ENCODE data around the gene SLC45A1.

SLC45A1 gene

DNA sequence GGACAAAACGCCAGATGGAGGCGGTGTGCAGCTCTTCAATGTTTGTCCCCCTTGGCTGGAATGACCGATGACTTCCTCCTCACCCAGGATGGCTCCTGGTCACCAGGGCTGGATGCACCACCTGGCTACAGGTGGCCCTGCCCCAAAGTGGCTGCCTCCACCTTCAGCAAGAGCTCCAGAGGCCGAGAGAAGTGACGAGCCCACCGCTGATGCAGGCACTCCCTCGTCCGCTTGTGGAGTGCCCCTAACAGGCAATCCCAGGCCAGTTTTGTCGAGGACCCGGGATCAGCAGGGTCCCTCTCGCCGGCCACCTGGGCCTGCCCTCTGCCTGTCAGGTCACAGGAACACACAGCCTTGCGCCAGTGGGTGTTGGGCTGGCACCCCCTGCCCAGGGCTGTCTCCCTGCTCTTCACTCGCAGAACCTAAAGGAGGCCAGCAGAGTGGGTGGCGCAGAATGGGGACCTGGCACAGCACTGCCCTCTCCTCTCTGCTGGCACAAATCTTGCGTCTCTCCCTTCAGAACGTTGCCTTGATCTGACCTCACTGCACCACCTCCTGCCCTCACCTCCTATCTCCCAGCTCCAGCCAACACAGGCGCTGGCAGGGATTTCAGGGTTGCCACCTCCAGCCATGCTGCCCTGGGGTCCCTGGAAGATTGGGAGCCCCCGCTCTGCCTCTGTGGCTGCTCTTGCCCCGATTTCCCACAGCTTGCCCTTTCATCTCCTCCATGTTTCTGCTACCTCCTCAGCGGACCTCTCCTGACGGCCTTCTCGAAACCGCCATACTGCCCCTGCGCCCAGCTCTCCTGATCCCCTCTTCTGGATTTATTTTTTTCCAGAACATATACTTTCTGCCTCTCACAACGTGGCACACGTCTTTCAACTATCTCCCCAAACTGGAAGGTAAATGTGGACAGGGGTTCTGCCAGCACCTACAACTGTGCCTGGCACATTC lies 38.6 kb downstream of the SLC45A1 start:
- DNase-seq, result no peak

DNA sequence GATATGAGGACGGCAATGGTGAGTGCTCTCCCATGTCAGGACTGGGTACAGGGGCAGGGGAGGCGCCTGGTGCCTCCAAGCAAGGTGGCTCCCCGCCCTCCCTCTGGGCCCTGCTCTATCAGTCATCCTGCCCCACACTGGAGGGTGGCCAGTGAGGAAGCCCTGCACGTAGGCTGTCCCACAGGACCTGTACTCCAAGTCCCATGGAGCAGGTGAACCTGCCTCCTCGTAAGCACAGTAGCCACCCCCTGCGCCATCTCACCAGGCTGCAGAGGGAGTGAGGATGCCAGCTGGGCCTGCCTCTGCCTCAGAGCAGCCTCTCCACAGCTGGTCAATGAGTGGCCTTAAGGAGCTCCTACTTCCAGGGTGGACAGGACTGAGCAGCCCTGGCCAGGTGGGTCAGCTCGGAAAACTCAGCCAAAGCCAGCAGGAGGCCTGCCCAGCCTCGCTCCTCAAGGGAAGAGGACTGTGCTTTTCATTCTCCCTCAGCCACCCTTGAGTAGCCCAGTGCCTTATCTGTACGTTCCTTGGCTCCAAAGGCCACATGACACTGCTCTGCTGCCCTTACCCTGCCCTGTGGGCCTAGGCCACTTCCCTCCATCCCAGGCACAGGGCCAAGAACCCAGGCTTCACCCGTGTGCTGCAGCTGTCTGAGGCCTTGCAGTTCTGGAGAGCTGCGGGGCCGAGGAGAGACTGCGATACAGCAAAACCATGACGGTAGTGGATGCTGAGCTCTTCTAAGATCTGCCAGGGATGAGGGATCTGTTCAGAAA lies 39.6 kb downstream of the SLC45A1 start:
- DNase-seq, result no peak

DNA sequence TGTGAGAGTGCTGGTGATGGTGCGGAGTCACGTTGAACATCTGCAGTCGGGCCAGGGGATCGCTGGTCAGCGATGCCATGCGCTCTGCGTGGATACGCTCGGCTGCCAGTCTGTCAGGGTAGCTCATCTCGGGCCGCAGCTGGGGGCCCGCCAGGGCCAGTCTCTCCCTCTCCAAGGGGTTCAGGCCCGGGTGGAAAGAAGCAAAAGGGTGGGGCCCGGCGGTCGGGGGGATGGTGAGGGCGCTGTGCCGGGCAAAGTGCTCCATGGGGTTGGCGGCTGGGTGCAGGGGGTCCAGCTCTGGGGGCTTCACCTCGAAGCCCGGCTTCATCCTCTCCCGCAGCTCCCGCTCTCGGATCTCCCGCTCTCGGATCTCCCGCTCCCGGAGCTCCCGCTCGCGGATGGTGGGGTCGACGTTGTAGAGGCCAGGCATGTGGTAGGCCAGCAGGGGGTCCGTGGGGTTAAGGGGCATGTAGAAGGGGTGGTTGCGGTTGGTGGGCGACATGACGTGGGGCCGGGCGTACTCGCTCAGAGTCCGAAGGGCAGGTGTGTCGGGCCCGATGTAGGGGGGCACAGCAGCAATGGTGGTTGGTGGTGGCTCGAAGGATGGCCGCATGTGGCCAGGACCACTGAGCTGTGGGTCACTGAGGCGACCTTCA lies 40.5 kb downstream of the SLC45A1 start:
- DNase-seq, result no peak

DNA sequence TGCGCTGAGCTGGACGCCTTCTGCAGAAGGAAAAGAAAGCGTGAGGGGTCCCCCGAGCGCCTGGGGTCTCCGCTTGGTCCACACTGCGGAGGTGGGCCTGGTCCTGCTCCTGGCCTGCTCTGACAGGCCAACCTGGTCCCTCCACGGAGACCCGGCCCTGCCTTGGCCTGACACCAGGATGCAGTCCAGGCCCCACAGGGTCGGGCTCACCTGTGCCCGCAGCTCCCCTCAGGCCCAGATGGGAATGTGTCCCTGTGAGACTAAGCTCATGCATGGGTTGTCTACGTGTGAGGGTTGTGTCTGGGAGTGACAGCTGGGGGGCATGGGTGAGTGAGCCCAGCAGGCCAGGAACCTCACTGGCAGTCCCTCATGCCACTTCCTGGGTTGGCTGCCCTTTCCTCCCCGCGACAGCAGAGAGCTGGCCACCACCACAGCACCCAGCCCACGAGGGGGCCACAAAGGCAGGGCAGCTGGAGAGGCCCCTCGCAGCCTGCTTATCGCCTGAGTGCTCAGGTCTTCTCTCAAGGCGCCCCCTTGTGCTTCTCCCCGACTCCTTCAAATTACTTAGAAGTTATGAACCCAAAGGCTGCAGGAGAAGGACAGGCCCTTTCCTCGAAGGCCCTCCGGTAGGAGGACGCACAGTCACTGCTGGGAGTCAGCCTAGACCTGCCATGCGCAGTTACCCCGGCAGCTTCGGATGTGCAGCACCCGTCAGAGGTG lies 41.1 kb downstream of the SLC45A1 start:
- DNase-seq, result no peak

DNA sequence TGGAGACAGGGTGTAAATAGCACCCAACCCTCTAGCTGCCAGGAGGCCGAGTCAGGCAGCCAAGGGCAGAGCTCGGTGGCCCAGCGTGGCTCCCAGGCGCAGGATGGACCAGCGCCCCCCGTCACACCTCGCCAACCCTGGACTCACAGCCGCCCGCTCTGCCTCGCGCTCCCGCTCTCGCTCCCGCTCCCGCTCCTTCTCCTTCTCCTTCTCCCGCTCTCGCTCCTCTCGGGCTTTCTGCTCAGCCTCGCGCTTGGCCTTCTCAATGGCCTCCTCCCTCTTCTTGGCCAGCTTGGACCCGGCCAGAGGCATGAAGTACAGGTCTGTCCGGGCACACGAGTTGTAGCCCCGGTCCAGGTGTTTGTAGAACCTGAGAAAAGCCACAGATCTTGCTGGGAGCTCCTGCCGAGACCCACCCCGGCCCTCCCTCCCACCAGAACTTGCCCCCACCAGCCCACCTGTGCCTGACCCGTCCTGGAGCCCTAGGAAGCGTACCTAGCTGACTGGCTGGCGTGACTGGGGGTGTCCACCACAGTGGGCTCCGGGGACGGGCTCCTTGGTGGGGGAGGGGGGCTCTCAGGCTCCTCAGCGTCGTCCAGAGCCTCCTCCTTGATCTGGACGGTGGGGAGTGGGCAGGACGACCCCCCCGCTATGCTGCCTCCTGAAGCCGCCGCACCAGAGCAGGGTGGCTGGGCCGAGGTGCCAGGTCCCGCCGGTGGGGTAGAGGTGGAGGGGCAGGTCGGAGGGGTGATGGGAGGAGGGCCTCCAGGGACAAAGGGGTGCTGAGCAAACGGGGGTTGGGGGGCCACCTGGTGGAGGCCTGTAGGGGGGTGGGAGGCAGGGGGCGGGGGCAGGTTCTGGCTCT lies 41.9 kb downstream of the SLC45A1 start:
- DNase-seq, result no peak

DNA sequence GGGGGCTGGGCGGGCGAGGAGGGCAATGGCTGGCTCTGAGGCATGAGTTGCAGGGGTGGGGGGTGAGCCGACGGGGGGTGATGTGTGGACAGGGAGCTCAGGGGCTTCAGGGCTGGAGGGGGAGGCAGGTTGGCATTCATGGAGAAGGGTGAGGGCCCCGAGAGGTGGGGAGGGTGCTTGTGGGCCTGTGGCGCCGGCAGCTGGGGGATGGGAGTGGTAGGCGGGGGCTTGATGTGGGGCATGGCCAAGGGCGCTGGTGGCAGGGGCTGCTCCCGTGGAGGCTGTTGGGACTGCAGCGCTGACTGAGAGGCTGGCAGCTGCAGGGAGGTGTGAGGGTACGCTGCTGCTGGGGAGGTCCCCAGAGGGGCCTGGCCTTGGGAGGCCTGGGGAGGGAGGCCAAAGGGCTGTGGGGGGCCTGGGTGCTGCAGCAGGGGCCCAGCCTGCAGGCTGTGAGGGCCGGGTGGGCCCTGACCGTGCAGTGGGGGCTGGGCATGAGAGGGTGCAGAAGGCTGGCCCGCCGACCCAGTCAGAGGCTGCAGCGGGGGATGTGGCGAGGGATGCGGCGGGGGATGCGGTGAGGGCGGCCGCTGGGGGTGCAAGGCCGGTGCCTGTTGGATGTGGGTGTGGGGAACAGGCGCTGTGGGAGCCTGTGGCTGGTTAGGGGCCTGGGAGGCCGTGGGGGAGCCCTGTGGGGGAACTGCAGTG lies 42.7 kb downstream of the SLC45A1 start:
- no peak for DNase-seq

DNA sequence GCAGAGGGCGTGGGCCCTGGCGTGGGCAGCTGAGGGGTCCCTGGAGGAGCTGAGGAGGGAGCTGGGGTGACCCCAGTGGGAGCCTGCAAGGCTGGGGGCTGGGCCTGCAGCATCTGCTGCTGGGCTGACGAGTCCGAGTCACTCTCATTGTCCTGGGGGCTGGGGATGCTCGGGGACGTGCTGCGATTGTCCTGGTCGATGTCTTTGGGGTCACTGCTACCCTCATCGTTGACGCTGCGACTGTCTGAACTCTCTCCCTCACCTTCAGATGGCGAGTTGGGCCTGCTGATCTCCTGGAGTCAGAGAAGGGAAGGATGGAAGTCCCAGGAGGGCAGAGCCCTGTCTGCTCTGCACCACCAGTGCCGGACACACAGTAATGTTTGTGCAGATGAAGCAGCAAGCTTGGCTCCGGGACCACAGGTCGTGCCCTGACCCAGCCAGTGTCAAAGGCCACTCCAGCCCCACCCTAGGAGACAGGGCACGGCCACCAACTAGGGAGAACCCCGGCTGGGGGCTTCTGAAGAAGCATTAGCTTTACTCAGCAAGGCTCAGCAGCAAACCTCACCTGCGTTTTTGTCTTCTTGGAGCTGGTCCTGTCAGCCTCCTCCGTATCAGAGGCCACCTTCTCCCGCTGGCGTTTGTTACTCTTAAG lies 43.4 kb downstream of the SLC45A1 start:
- DNase-seq, result no peak

DNA sequence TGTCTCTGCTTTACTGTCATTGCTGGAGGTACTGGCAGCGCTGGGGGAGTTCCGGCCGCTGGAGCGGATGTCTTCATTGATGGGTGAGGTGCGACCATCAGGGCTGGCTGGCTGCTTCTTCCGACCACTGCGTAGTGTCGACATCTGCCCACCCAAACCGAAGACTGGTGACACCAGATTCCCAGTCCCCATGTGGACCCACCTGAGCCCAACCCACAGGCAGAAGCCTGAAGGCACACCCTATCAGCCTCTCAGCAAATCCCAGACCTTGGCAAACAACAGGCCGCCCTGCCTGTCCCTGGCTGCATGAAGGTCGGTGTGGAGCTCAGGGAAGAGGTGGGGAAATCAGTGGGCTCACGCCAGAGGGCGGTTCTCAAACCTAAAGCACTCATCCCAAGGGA lies 44.8 kb downstream of the SLC45A1 start:
- DNase-seq, result no peak

DNA sequence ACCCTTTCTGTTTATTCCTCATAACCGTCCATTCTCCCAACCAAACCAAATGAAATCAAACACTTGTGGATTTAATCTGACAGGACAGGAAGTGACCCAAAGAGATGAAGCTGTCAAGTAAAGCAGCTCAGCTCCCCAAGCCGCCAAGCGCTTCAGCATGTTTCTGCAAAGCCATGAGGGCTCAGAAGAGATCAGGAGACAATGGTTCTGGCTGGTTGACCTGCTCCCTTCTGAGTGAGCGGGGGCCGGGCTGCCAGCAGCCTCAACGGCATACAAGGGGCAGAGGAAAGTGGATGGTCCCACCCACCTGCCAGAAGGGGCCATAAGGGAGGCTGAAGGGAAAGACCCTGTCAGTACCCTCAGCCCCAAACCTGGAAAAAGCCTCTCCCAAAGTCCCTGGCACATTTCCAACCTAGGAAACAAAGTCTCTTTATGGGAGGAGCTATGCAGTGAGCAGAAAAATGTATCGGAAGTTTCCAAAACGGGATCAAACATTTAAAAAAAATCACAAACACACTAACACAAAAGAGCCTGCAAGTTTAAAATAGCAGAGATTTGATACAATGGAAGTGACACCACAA lies 45.4 kb downstream of the SLC45A1 start:
- DNase-seq, result no peak

DNA sequence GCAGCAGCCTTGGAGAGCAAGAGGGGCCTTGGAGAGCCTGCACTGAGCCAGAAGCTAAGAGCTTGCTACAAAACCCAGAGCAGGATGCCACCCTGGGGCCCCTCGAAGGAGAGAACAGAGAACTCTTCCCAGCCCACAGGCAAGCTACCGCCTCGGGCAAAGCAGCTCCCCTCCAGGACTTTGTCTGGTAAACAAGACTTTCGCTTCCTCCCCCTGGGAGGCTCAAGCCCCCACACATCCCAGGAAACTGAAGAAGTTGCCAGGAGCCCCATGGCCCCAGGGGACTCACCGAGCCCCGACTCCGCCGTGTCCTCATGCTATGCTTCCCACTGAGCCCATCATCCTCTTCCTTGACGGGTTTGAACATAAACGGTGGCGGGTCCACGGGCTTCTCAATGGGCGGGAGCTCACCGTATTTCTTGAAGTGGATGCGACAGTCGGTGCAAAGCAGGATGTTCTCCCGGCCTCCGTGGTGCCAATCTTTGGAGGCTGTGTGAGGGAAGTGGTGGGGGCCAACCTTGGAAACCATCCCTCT lies 45.9 kb downstream of the SLC45A1 start:
- no peak for DNase-seq

DNA sequence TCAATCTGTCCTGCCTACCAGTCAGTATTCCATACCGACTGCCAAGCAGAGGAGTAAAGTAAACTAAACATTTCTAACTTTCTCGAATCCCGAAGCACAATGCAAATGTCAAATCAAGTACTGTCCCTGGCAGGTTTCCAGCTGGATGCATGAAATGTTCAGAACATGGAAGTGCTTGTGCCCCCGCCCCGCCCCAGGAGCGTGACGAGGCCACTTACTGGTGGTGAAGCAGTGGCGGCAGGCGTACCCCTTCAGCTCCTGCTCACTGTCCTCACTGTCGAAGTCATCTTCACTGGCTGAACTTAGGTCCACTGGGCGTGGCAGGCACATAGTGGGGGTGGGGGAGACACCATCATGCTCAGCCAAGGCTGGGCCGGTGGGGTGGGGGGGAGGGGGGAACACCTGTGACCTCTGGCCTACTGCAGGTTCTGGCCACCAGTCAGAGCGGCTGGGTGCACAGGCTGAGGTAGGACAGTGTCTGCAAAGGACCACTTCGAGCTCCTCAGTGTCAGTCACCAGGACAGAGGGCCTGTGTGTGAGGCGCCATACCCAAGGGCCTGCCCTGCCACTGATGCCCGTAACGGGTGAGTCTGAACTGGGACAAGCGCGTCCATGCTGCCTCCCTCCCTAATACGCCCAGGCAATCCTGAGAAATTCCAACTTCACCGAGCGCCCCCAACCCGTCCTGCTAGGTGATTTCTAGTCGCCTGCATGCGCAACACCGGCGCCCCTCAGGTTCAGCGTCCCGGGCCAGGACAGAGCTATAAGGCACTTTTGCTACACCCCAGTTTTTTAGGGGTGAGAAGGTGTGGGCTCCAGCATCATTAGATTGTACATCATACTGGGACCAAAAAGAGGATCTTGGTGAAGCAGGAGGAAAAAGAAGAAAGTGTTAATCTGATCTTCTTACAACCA lies 46.9 kb downstream of the SLC45A1 start:
- DNase-seq, result no peak

DNA sequence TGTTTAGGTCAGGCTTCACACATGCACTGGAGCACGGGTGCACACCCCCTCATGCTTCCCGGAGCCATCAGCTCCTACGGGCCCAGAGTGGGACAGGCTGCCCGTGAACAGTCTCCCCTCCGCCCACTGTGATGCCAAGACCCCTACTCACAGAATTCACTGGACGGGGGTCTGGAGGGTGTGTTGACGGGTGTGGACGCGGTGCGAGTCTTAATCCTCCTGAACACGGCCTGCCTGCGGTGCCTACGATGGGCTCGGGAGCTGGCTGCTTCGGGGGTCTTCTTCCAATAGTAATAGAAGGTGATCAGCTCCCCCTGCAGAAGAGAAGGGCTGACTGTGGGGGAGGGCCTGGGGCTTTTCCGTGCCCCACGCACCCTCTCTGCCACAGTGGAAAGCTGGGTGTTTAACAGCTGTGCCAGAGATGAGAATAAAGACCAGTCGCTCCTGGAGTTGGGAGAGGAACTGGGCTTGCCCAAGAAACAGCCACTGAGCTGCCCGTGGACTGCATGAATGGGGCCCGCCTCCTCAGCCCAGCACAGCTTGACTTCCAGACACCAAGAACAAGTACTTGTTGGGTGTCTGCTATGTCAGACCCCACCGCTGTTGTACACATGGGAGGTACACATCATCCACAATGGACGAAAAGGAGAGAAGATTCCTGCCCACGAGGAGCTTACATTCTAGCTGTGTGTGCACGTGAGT lies 47.9 kb downstream of the SLC45A1 start:
- DNase-seq, result no peak

DNA sequence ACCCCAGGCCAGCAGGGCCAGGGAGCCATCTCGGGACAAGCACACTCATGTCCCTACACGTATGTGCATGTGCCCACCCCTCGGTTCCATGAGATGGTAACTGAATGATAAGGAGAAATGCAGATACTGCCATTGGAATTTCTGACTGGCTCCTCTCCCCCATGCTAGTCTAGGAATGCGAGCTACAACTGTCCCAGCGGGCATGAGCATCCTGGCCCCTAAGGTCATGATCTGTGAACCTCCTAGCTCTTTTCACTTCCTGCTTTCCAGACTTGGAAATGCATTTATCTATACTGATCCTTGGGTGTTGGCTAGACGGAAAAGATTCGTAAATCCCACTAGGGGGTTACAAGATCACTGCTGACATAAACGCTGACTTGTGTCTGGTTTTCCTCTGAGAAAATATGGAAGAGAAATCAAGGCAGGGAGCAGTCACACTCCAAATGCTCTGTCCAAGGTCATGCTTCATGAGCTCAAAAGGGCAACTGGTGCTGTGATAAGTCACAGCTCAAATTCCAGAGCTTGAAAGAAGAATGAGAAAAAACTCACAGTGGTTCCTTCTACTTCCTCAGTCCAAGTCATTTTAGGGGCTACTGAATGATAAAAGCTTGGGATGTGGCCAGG lies 49.8 kb downstream of the SLC45A1 start:
- no peak for DNase-seq

DNA sequence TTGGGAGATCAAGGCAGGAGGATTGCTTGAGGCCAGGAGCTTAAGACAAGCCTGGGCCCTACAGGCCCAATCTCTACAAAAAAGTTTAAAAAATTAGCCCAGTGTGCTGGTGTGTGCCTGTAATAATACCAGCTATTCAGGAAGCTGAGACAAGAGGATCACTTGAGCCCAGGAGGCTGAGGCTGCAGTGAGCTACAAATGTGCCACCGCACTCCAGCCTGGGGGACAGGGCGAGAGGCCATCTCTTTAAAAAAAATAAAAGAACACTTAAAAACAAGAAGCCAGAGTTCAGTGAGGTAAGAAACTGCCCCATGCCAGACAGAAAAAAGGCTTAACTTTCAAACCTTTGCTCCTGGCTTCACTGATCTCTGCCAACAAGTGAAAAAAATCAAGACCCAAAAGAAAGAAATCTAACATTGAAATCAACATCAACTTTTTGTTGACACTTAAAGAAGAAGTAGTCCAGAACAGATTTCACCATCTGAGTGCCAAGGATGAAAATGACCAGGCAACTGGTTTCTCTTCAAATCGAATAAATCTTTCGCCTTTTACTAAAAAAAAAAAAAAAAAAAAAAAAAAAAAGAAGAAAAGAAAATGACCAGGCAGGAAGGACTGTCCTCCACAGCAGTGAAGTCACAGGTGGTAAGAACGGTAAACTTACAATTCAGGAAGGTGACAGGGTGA lies 51.2 kb downstream of the SLC45A1 start:
- no peak for DNase-seq

DNA sequence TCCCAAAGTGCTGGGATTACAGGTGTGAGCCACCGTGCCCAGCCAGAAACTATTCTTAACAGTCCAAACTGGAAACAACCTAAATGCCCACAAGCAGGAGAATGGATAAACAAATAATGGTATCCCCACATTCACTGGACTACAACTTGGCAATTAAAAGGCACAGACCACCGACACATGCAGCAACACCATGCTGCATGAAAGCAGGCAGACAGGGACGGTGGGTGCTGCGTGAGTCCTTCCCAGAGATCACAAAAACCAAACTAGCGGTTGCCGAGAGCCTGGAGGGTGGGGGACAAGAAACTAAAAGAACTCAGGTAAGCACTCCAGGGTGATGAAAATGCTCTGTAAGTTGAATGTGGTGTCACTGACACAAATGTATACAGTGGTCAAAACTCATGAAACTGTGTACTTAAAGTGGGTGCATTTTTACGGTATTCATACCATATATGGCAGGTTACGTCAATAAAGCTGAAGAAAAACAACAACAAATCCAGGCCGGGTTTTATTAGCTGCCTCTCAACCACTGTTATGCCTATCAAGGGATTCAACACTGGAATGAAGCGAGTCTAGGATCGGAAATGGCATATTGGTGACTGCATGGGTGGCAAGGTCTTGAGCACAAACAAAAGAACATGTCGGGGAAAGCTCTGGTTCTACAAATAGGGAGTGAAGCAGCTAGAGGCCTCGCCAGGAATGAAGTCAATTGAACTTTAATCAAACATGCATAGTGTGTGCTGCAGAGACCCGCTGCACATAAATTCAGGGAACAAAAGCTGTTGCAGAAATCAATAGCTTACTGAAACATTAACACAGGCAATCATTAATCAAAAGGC lies 52.4 kb downstream of the SLC45A1 start:
- no peak for DNase-seq

DNA sequence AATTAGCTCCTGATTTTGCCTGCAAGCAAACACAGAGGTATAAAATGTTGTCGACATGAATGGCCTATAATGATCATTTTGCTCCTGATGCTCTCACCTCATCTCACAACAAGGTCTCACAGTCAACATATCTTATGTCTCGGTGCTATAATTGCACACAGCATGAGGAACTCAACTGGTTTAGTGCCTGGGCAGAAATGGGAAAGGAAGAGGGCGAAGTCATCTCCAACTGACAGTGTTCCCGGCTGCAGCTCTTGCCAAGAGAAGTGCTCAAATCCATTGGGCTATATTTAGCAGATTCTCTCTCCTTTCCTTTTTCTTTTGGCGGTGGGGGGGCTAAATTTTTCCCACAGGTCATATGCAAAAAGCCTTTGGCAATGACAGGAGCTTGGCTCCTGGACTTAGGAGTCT lies 53.0 kb downstream of the SLC45A1 start:
- no peak for DNase-seq
